Ramos (cell line): ENCODE measurements around the gene ZNRD2.

ENCODE experiments used
- in situ Hi-C: fragments of 300-500 bp; cut with MboI; formaldehyde crosslinking; loops from one replicate; pipeline ENCODE4 v1.14.3; 2022; ENCODE audit warnings: low sequenced_read_pairs; ENCODE audit not compliant: unreplicated experiment

The ZNRD2 gene

GRCh38 chr11:65599216-65599954 lies 29.1 kb downstream of the ZNRD2 start:
- in situ Hi-C loops = no loop called here

GRCh38 chr11:65599955-65600246 lies 29.6 kb downstream of the ZNRD2 start:
- in situ Hi-C loops = no loop called here

- in situ Hi-C loops = no loop called here
These were observed 34.0 kb downstream of the ZNRD2 start for GRCh38 chr11:65604258-65604657.

- in situ Hi-C loops = no loop called here
These were observed 36.8 kb downstream of the ZNRD2 start for GRCh38 chr11:65606876-65607613.

- in situ Hi-C loops = no loop called here
These were observed 37.5 kb downstream of the ZNRD2 start for GRCh38 chr11:65607614-65608426.

- in situ Hi-C loops = no loop called here
These were observed 39.0 kb downstream of the ZNRD2 start for GRCh38 chr11:65609229-65609628.

GRCh38 chr11:65609665-65610064 lies 39.4 kb downstream of the ZNRD2 start:
- in situ Hi-C loops = no loop called here

- in situ Hi-C loops = no loop called here
These were observed 40.1 kb downstream of the ZNRD2 start for GRCh38 chr11:65610404-65610803.

- in situ Hi-C loops = no loop called here
These were observed 40.9 kb downstream of the ZNRD2 start for GRCh38 chr11:65611028-65611757.

GRCh38 chr11:65611758-65612603 lies 41.7 kb downstream of the ZNRD2 start:
- in situ Hi-C loops = no loop called here

- in situ Hi-C loops = no loop called here
These were observed 42.4 kb downstream of the ZNRD2 start for GRCh38 chr11:65612691-65613090.

GRCh38 chr11:65613091-65613928 lies 43.0 kb downstream of the ZNRD2 start:
- in situ Hi-C loops = no loop called here

- in situ Hi-C loops = no loop called here
These were observed 45.1 kb downstream of the ZNRD2 start, which contains the start of gene PCNX3 for GRCh38 chr11:65615229-65615949. Gene PCNX3 (plus strand): TSS chr11:65615776. CDS start chr11:65616312, 536 bp downstream.

- in situ Hi-C loops = no loop called here
These were observed 45.8 kb downstream of the ZNRD2 start for GRCh38 chr11:65615950-65616574.

- in situ Hi-C loops = no loop called here
These were observed 46.3 kb downstream of the ZNRD2 start for GRCh38 chr11:65616575-65617001.

- in situ Hi-C loops = no loop called here
These were observed 47.0 kb downstream of the ZNRD2 start for GRCh38 chr11:65617136-65617850.
